ENCODE data around the gene CACUL1.
"Not testable (repeated sequence)": the region's sequence is repeated elsewhere in the genome, so short reads cannot be mapped to it uniquely, and the experiment has no call there.

Gene CACUL1

DNA sequence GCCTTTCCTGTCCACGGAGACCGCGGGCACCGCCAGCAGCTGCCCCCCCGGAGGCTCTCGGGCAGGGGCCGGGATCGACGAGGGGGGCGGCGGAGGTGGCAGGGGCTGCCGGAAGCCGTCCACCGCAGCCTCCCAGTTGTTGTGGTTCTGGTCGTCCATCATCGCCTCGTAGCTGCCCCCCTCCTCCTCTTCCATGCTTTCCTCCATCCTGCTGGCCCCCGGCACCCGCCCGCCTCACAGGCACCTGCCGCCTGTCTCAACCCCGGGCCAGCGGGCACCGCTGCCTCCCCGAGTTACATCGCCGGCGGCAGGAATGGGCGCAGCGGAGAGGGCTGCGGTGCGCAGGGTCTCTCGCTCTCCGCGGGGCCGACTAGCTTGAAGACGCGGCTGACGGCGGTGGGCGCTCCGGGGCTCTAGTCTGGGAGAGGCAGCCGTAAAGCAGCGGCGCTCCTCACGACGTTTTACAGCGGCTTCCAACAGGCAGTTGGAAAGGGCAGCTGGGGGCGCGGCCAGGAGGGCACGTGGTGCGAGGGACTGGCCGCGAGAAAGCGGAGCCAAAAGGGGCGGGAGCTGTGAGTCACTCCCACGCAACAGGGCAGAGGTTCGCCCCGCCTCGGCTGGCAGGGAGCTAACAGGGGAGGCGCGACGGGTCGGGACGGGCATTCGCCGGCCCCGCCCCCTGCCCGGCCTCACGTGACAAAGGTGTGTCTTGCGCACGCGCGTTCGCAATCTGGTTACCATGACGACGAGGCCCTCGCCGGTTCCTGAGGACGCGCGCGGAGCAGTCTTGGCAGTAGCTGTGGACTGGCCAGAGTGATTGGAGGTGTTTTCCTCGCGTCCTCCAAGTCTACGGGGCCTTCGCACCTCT is at the start of gene CACUL1:
Gene CACUL1 (minus strand): TSS at position 415 of the 868 bp plus-strand sequence. CDS start 208 bp downstream, at position 207.
- no peaks in the 10 kb centered on the region for H3K36me3 ChIP-seq (ENCODE audit: insufficient read depth, low read length)
- no peak within 1 kb of the TSS for H3K27ac ChIP-seq
- TF ChIP-seq EZH2 (IDR thresholded peaks at IDR 0.05) (no peak), POLR2AphosphoS5 (IDR thresholded peaks at IDR 0.05; ENCODE audit: borderline replicate concordance, low read depth, low read length) (peak; percentile 48; the same call in 1 of the 2 replicates), FOXP2 (optimal IDR thresholded peaks at IDR 0.05; ENCODE audit: control extremely low read depth, extremely low read length, insufficient read depth) (no peak)
- peak; percentile 66 for DNase-seq (ENCODE audit: low read depth, low spot score)
- peak within 1 kb of the TSS; percentile 83 for H3K4me3 ChIP-seq
- H3K9me3 ChIP-seq (ENCODE audit: low read depth, low read length), result no peaks in the 10 kb centered on the region
- H3K9ac ChIP-seq (ENCODE audit: insufficient read length), result peak within 1 kb of the TSS; percentile 80

DNA sequence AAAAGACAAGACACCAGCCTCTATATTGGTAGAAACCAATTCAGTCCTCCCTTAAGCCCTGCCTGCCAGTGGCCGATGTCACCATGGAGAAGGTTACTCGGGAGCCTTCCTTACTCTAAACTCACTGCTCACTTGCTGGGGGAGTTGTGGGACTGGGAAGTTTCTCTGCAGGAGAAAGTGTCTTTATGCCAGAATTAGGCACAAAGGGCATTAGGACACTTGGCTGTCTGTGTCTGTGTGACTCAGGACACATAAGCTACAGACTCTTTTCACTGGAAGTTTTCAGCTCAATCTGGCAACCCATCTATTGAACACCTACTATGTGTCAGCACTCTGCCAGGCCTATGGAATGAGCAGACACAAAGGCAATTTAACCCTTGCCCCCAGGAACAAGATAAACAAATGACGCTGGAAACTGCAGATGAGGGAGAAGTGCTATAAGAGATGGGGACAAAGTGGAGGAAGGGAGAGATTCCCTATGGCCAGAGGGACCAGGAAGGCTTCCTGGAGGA is 49.5 kb upstream of the CACUL1 start:
- H3K9ac ChIP-seq (ENCODE audit: insufficient read length), result no peak overlapping the region
- no peak overlapping the region for H3K4me3 ChIP-seq
- no peaks in the 10 kb centered on the region for H3K36me3 ChIP-seq (ENCODE audit: insufficient read depth, low read length)
- no peak for DNase-seq (ENCODE audit: low read depth, low spot score)
- H3K27ac ChIP-seq, result no peak overlapping the region
- H3K9me3 ChIP-seq (ENCODE audit: low read depth, low read length), result no peaks in the 10 kb centered on the region
- no peak for TF ChIP-seq POLR2AphosphoS5 (IDR thresholded peaks at IDR 0.05; ENCODE audit: borderline replicate concordance, low read depth, low read length)

DNA sequence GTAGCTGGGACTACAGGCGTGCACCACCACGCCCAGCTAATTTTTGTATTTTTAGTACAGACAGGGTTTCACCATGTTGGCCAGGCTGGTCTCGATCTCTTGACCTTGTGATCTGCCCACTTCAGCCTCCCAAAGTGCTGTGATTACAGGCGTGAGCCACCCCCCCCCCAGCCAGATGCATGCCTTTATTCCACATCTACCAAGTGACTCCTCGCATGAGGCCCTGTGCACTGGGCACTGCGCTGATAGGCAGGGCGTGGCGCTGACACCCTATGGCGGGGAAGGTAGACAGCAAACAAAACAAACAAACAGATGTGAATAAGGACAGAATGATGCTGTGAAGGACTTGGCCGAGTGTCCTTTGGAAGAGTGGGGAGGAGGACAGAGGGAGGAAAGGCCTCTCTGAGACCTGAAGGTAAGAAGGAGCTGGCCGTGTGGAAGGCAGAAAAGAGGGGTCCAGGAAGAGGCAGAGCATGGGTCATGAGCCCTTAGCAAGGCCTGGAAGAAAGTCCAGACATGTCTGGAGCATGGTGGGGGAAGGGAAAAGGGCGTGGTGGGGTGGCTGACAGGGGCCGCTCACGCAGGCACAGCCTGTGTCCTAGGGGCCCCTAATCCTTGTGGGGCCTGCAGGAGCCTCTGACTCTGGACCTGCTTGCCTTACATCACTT is 47.5 kb upstream of the CACUL1 start:
- Histone ChIP-seq H3K9ac (ENCODE audit: insufficient read length) (no peak overlapping the region), H3K9me3 (ENCODE audit: low read depth, low read length) (no peaks in the 10 kb centered on the region), H3K36me3 (ENCODE audit: insufficient read depth, low read length) (no peaks in the 10 kb centered on the region), H3K27ac (no peak overlapping the region), H3K4me3 (no peak overlapping the region)
- no peak for DNase-seq (ENCODE audit: low read depth, low spot score)
- TF ChIP-seq EZH2 (IDR thresholded peaks at IDR 0.05) (no peak), POLR2AphosphoS5 (IDR thresholded peaks at IDR 0.05; ENCODE audit: borderline replicate concordance, low read depth, low read length) (no peak), FOXP2 (optimal IDR thresholded peaks at IDR 0.05; ENCODE audit: control extremely low read depth, extremely low read length, insufficient read depth) (no peak)

DNA sequence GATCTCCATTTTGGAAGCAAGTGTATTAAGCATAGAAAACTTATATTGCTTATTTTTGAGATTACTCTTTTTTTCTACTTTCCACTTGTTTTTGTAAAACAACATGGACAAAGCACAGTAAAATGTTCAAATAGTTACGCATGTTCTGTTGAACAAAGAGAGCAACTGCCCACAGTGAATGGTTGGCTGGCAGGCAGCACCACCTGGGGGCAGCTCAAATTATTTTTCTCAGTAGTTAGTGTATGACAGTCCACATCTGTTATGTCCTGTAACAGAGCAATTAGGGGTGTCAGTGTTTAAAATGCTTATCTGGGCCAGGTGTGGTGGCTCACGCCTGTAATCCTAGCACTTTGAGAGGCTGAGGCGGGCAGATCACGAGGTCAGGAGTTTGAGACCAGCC is 46.1 kb upstream of the CACUL1 start:
- H3K36me3 ChIP-seq (ENCODE audit: insufficient read depth, low read length), result no peaks in the 10 kb centered on the region
- H3K9me3 ChIP-seq (ENCODE audit: low read depth, low read length), result no peaks in the 10 kb centered on the region
- TF ChIP-seq FOXP2 (optimal IDR thresholded peaks at IDR 0.05; ENCODE audit: control extremely low read depth, extremely low read length, insufficient read depth), result no peak
- H3K27ac ChIP-seq, result no peak overlapping the region
- no peak overlapping the region for H3K9ac ChIP-seq (ENCODE audit: insufficient read length)
- DNase-seq (ENCODE audit: low read depth, low spot score), result no peak
- H3K4me3 ChIP-seq, result no peak overlapping the region

DNA sequence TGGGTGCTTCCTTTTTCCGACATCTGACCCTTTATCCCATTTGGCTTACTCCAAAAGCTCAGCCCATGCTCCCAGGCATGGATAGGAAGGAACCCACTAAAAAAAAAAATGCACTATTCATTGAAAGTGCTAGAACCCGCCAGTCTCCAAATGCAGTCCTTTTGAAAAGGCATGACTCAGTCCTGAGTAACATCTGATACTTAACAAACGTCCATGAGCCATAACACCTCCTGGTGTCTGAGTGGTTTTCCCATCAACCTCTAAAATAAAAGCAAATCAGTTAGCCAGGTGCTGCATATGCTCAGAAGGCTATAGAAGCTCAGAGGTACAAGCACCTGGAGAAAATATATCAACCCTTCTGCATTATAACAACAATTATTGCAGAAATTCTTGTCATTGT is 45.0 kb upstream of the CACUL1 start:
- TF ChIP-seq FOXP2 (optimal IDR thresholded peaks at IDR 0.05; ENCODE audit: control extremely low read depth, extremely low read length, insufficient read depth) (no peak), POLR2AphosphoS5 (IDR thresholded peaks at IDR 0.05; ENCODE audit: borderline replicate concordance, low read depth, low read length) (no peak), EZH2 (IDR thresholded peaks at IDR 0.05) (no peak)
- H3K9ac ChIP-seq (ENCODE audit: insufficient read length), result no peak overlapping the region

DNA sequence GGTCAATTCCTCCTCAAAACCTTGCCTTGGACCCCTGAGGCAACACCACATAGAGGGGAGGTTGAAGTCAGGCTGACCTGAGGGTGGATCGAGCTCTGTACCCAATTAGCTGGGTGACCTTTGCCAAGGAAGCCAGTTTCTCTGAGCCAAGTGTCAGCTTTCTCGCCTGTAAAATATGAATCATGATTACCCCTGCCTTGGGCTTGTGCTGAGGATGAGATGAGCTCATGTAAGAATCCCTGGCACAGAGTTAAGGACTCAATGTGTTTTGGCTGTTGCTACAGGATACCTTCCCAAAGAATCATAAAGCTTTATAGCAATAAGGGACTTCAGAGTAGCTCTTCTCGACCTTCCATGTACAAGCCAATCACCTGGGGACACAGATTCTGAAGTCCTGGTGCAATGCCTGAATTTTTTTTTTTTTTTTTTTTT is 43.5 kb upstream of the CACUL1 start:
- no peak for DNase-seq (ENCODE audit: low read depth, low spot score)
- Histone ChIP-seq H3K9ac (ENCODE audit: insufficient read length) (no peak overlapping the region), H3K36me3 (ENCODE audit: insufficient read depth, low read length) (no peaks in the 10 kb centered on the region), H3K27ac (no peak overlapping the region), H3K4me3 (no peak overlapping the region), H3K9me3 (ENCODE audit: low read depth, low read length) (no peaks in the 10 kb centered on the region)
- TF ChIP-seq EZH2 (IDR thresholded peaks at IDR 0.05) (no peak), FOXP2 (optimal IDR thresholded peaks at IDR 0.05; ENCODE audit: control extremely low read depth, extremely low read length, insufficient read depth) (no peak), POLR2AphosphoS5 (IDR thresholded peaks at IDR 0.05; ENCODE audit: borderline replicate concordance, low read depth, low read length) (no peak)

More for the DNA sequence above, 45.0 kb upstream of the CACUL1 start:
- DNase-seq (ENCODE audit: low read depth, low spot score), result no peak
- Histone ChIP-seq H3K27ac (no peak overlapping the region), H3K4me3 (no peak overlapping the region), H3K36me3 (ENCODE audit: insufficient read depth, low read length) (no peaks in the 10 kb centered on the region), H3K9me3 (ENCODE audit: low read depth, low read length) (no peaks in the 10 kb centered on the region)

DNA sequence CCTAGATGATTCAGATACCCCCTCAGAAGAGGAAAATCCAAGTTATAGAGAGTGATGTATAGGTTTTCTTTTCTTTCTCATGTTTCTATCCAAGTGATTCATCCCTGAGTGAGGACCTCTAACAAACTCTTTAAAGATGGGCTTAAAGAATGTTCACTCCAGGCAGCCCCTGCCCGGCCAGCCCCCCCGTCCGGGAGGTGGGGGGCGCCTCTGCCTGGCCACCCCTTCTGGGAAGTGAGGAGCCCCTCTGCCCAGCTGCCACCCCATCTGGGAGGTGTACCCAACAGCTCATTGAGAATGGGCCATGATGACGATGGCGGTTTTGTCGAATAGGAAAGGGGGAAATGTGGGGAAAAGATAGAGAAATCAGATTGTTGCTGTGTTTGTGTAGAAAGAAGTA is 40.2 kb upstream of the CACUL1 start:
- not testable (repeated sequence) for H3K36me3 ChIP-seq (ENCODE audit: insufficient read depth, low read length); H3K27ac ChIP-seq; H3K9ac ChIP-seq (ENCODE audit: insufficient read length); DNase-seq (ENCODE audit: low read depth, low spot score); H3K4me3 ChIP-seq; H3K9me3 ChIP-seq (ENCODE audit: low read depth, low read length)

DNA sequence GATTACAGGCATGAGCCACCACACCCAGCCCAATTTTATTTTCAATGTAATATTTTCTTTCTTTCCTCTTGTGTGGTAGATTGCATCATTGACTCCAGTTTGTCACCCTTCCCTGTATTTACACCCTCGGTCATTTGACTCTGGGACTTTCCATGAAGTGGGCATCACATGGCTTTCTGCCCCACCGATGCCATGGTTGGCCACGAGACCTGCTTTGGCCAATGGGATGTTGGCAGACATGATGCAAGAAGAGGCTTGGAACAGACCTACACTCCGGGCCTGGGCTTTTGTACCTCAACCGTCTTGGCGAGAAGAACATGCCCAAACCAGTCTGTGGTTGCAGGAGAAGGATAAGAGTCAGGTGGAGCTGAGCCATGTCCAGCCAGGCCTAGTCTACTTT is 38.8 kb upstream of the CACUL1 start:
- no peaks in the 10 kb centered on the region for H3K36me3 ChIP-seq (ENCODE audit: insufficient read depth, low read length)
- TF ChIP-seq EZH2 (IDR thresholded peaks at IDR 0.05) (no peak), POLR2AphosphoS5 (IDR thresholded peaks at IDR 0.05; ENCODE audit: borderline replicate concordance, low read depth, low read length) (no peak), FOXP2 (optimal IDR thresholded peaks at IDR 0.05; ENCODE audit: control extremely low read depth, extremely low read length, insufficient read depth) (no peak)
- no peak overlapping the region for H3K27ac ChIP-seq
- no peaks in the 10 kb centered on the region for H3K9me3 ChIP-seq (ENCODE audit: low read depth, low read length)
- H3K9ac ChIP-seq (ENCODE audit: insufficient read length), result no peak overlapping the region
- no peak for DNase-seq (ENCODE audit: low read depth, low spot score)
- H3K4me3 ChIP-seq, result no peak overlapping the region

Data from SK-N-MC (cell line).